ENCODE measurements around the gene LGALS12. TPM values are rescaled to one million over a fixed set of nuclear protein-coding genes. Genes with fewer than 3 reads are reported as not detected.

The LGALS12 gene, protein sequence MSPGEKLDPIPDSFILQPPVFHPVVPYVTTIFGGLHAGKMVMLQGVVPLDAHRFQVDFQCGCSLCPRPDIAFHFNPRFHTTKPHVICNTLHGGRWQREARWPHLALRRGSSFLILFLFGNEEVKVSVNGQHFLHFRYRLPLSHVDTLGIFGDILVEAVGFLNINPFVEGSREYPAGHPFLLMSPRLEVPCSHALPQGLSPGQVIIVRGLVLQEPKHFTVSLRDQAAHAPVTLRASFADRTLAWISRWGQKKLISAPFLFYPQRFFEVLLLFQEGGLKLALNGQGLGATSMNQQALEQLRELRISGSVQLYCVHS
- total RNA-seq = not detected

DNA sequence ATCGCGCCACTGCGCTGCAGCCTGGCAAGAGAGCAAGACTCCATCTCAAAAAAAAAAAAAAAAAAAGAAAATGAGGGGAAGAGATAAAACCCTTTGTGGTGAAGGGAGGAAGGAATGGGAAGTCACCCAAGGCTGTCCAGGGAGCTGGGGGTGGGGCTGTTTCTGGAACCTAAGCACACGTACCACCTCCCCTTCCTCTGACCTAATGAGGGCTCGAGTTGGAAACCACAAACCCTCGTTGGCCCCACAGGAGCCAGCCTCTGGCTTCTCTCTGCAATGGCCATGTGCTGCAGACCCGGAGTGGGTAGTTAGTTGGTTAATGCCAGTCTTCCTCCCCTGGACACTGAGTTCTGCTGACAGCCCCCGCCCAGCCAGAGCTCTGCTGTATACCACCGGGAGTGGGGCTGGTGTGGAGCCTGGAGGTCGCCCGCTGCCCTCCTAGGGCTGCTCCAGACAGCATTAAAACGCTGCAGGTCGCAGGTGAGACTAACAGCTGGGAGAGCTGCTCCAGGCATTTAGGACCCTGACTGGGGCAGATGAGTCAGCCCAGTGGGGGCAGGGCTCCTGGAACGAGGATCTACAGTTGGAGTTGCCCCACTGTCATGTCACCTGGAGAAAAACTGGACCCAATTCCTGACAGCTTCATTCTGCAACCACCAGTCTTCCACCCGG lies at the start of gene LGALS12:
Gene LGALS12 (plus strand): TSS at position 228 of the 672 bp plus-strand sequence. CDS start 375 bp downstream, at position 603.
- intact Hi-C loops (cut with micrococcal nuclease) = no loop called here
- H3K36me3 Mint-ChIP-seq = no peaks in the 10 kb centered on the region
- peaks cover 6% of the 10 kb centered on the region for H3K4me1 Mint-ChIP-seq (ENCODE audit: low read depth)
- ChIA-PET POLR2A (interaction anchor here (0.5 kb wide), 1 partner anchor 106 kb away, joined by 5 read pairs; no protein-coding TSS in a partner anchor), CTCF (interaction anchor here (1.4 kb wide), 1 partner anchor 27 kb away, joined by 5 read pairs; no protein-coding TSS in a partner anchor)
- no peak for DNase-seq
- H3K9me3 Mint-ChIP-seq = peaks cover 1% of the 10 kb centered on the region
- no peak within 1 kb of the TSS for H3K27ac Mint-ChIP-seq
- H3K27me3 Mint-ChIP-seq = no peaks in the 10 kb centered on the region
- no peak within 1 kb of the TSS for H3K4me3 Mint-ChIP-seq

DNA sequence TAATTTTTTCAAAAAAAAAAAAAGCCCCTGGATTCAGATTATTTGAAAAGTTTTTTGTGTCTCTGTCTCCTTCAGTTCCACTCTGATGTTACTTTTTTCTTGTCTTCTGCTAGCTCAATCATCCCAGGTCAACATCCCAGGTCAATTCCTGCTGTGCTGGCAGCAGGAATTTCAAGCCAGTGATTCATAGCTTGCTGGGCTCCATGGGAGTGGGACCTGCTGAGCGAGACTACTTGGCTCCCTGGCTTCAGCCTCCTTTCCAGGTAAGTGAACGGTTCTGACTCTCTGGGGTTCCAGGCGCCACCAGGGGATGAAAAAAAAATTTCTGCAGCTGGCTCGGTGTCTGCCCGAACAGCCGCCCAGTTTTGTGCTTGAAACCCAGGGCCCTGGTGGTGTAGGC lies 46.3 kb upstream of the LGALS12 start:
- CTCF ChIA-PET = interaction anchor here (0.6 to 2.2 kb wide), 2 partner anchors 20 to 44 kb away, joined by 4 to 6 read pairs; no protein-coding TSS in a partner anchor
- intact Hi-C loops (cut with micrococcal nuclease) = no loop called here
- Mint-ChIP-seq H3K36me3 (no peaks in the 10 kb centered on the region), H3K4me3 (no peak overlapping the region), H3K4me1 (ENCODE audit: low read depth) (no peaks in the 10 kb centered on the region), H3K9me3 (no peaks in the 10 kb centered on the region), H3K27ac (no peak overlapping the region), H3K27me3 (peaks cover 8% of the 10 kb centered on the region)
- POLR2A ChIA-PET = no interaction called here
- no peak for DNase-seq

DNA sequence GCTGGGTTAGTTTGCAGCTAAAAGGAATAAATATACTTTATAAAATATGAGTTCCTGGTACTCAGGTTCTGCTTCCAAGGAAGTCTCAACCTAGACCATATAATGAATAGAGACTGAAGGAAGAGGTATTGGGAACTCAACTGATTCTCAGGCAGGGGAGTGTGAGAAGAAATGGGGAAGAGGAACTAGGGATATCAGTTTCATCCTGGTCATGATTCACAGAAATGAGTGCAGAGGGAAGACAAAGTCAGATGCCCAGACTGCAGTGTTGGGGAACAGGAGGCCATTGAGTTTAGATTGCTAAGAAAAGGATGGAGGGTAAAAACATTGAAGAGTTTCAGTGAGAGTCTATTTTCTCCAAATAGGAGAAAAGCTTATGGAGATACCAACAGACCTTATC lies 43.7 kb upstream of the LGALS12 start:
- ChIA-PET CTCF (no interaction called here), POLR2A (no interaction called here)
- intact Hi-C loops (cut with micrococcal nuclease) = no loop called here
- H3K4me1 Mint-ChIP-seq (ENCODE audit: low read depth) = no peaks in the 10 kb centered on the region
- no peaks in the 10 kb centered on the region for H3K9me3 Mint-ChIP-seq
- no peak overlapping the region for H3K4me3 Mint-ChIP-seq
- no peak for DNase-seq
- no peaks in the 10 kb centered on the region for H3K36me3 Mint-ChIP-seq
- no peak overlapping the region for H3K27ac Mint-ChIP-seq
- H3K27me3 Mint-ChIP-seq = peaks cover 13% of the 10 kb centered on the region

DNA sequence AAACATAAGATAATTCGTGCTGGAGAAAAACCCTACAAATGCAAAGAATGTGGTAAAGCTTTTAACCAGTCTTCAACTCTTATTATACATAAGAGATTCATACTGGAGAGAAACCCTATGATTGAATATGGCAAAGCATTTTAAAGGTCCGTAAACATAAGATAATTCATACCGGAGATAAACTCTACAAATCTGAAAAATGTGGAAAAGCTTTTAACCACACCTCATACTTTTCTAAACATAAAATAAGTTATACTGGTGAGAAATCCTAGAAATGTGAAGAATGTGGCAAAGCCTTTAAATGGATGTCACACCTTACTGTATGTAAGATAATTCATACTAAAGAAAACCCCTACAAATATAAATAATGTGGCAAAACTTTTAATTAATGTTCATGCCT lies 35.6 kb upstream of the LGALS12 start:
- no peak for DNase-seq
- H3K27me3 Mint-ChIP-seq = peaks cover 6% of the 10 kb centered on the region
- POLR2A ChIA-PET = no interaction called here
- peaks cover 7% of the 10 kb centered on the region for H3K36me3 Mint-ChIP-seq
- CTCF ChIA-PET = no interaction called here
- intact Hi-C loops (cut with micrococcal nuclease) = no loop called here
- H3K4me3 Mint-ChIP-seq = no peak overlapping the region
- H3K27ac Mint-ChIP-seq = no peak overlapping the region
- H3K9me3 Mint-ChIP-seq = peaks cover 31% of the 10 kb centered on the region
- H3K4me1 Mint-ChIP-seq (ENCODE audit: low read depth) = no peaks in the 10 kb centered on the region

DNA sequence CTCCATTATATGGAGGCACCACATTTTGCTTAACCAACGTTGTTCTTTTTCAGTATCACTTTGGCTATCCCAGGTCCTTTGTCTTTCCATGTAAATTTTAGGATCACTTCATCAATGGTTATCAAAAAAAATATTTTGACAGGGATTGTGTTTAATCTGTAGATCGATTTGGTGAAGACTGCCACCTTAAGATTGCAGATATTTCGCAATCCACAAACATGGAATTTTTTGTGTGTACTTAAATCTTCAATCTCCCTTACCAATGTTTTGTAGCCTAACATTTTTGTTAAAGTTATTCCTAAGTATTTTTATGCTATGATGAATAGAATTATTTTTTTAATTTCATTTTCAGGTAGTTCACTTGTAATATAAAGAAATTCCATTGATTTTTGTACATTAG lies 33.5 kb upstream of the LGALS12 start:
- ChIA-PET CTCF (no interaction called here), POLR2A (no interaction called here)
- Mint-ChIP-seq H3K4me1 (ENCODE audit: low read depth) (no peaks in the 10 kb centered on the region), H3K27me3 (peaks cover 2% of the 10 kb centered on the region), H3K4me3 (no peak overlapping the region), H3K36me3 (peaks cover 8% of the 10 kb centered on the region), H3K9me3 (peaks cover 40% of the 10 kb centered on the region), H3K27ac (no peak overlapping the region)
- DNase-seq = no peak
- intact Hi-C loops (cut with micrococcal nuclease) = no loop called here

DNA sequence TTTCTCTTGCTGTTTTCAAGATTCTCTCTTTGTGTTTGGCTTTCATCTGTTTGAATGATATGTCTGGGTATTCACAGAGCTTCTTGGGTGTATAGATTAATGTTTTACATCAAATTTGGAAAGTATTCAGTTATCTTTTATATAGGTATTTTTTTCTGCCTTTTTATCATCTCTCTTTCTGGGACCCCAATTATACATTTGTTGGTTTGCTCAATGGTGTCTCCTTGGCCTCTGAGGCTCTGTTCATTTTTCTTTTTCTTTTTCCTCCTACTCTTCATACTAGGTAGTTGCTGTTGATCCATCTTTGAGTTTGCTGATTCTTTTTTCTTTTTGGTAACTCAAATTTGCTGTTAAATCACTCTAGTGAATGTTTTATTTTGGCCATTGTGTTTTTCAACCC lies 29.3 kb upstream of the LGALS12 start:
- Mint-ChIP-seq H3K27ac (no peak overlapping the region), H3K4me1 (ENCODE audit: low read depth) (no peaks in the 10 kb centered on the region), H3K4me3 (no peak overlapping the region), H3K27me3 (no peaks in the 10 kb centered on the region), H3K9me3 (peaks cover 14% of the 10 kb centered on the region), H3K36me3 (peaks cover 3% of the 10 kb centered on the region)
- intact Hi-C loops (cut with micrococcal nuclease) = loop anchor here (5.0 kb wide), 1 partner anchor 261 kb away; no protein-coding TSS in a partner anchor
- ChIA-PET CTCF (no interaction called here), POLR2A (no interaction called here)
- DNase-seq = no peak

DNA sequence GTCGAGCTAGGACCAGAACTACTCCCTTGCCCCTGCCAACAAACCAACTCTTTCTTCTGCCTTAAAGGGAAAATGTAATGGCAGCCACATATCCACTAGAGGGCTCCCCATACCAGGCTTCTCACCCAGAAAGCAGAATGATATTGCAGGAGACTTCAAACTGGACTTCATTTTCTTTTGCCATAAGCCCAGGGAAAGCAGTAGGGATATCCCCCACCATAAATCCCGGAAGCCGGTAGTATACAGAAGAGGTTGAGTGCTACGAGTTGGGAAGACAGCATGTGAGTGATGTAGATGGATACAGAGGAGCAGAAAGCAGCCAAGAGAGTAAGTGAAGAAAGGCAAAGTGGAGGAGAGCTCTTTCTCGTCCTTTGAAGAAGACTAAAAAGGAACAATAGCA lies 27.0 kb upstream of the LGALS12 start:
- ChIA-PET POLR2A (no interaction called here), CTCF (interaction anchor here (0.6 to 4.7 kb wide), 46 partner anchors 8 to 443 kb away, joined by 3 to 176 read pairs (median 5); partner anchors contain the start of genes LGALS12, PLAAT2, PLAAT4 and PLAAT5)
- intact Hi-C loops (cut with micrococcal nuclease) = loop anchor here (1.0 to 5.0 kb wide), 2 partner anchors 157 to 258 kb away; no protein-coding TSS in a partner anchor
- no peaks in the 10 kb centered on the region for H3K4me1 Mint-ChIP-seq (ENCODE audit: low read depth)
- H3K27ac Mint-ChIP-seq = no peak overlapping the region
- peaks cover 10% of the 10 kb centered on the region for H3K9me3 Mint-ChIP-seq
- H3K4me3 Mint-ChIP-seq = no peak overlapping the region
- H3K27me3 Mint-ChIP-seq = peaks cover 2% of the 10 kb centered on the region
- peaks cover 3% of the 10 kb centered on the region for H3K36me3 Mint-ChIP-seq
- peak; percentile 58 for DNase-seq

DNA sequence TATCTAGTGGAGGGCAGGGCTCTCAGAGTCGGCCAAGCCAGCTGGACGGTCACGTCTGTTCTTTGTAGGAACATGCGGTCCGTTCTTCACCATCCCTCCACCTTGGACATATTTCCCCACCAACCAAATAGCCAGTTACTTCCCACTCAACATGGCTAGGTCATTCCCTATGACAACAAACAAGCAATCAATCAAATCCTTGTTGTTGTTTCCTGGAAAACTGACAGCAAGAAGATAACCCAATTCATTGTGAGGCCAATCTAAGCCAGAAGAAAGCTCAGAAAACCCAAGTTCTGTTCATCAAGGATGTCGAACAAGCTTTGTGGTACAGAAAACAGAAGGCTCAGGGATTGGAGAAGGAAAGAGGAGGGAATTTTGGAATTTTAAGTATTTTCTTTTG lies 25.8 kb upstream of the LGALS12 start:
- Mint-ChIP-seq H3K4me1 (ENCODE audit: low read depth) (no peaks in the 10 kb centered on the region), H3K27ac (no peak overlapping the region), H3K27me3 (peaks cover 2% of the 10 kb centered on the region), H3K4me3 (no peak overlapping the region), H3K36me3 (peaks cover 3% of the 10 kb centered on the region), H3K9me3 (peaks cover 17% of the 10 kb centered on the region)
- intact Hi-C loops (cut with micrococcal nuclease) = no loop called here
- ChIA-PET CTCF (interaction anchor here (0.6 to 4.7 kb wide), 20 partner anchors 11 to 973 kb away, joined by 3 to 176 read pairs (median 8); partner anchors contain the start of genes PLAAT2 and PLAAT5), POLR2A (interaction anchor here (1.2 to 1.5 kb wide), 2 partner anchors 28 to 156 kb away, joined by 3 read pairs; no protein-coding TSS in a partner anchor)
- no peak for DNase-seq

DNA sequence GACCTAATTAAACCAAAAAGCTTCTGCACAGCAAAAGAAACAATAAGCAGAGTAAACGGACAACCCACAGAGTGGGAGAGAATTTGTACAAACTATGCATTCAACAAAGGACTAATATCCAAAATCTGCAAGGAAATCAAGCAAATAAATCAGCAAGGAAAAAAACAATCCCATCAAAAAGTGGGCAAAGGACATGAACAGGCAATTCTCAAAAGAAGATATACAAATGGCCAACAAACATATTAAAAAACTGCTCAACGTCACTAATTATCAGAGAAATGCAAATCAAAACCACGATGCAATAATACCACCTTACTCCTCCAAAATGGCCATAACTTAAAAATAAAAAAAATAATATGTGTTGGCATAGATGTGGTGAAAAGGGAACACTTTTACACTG lies 20.1 kb upstream of the LGALS12 start:
- no peak overlapping the region for H3K27ac Mint-ChIP-seq
- CTCF ChIA-PET = no interaction called here
- POLR2A ChIA-PET = no interaction called here

DNA sequence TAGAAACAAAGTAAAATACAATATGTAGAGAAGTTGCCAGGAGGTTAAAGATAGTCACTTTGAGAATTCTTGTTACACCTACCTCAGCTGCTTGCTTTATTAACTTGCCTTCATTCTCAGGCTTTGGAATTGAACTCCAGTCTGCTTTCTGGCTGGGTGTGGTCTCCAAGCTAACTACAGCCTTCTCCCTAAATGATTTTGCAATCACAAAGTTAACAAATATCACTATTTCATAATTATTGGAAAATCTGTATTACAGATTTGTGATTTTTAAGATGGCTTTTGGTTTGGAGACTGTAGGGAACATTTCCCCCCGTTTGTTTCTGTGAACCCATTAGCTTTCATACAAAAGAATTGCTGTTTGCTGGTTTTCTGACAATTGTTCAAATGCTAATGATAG lies 17.1 kb upstream of the LGALS12 start:
- H3K27ac Mint-ChIP-seq = no peak overlapping the region
- peaks cover 22% of the 10 kb centered on the region for H3K9me3 Mint-ChIP-seq
- ChIA-PET CTCF (interaction anchor here (0.6 to 5.2 kb wide), 2 partner anchors 9 to 564 kb away, joined by 3 to 33 read pairs; no protein-coding TSS in a partner anchor), POLR2A (no interaction called here)
- no peak overlapping the region for H3K4me3 Mint-ChIP-seq
- H3K4me1 Mint-ChIP-seq (ENCODE audit: low read depth) = peaks cover 17% of the 10 kb centered on the region
- intact Hi-C loops (cut with micrococcal nuclease) = no loop called here
- no peak for DNase-seq
- peaks cover 11% of the 10 kb centered on the region for H3K27me3 Mint-ChIP-seq
- H3K36me3 Mint-ChIP-seq = peaks cover 2% of the 10 kb centered on the region

More for the DNA sequence above, 20.1 kb upstream of the LGALS12 start:
- Mint-ChIP-seq H3K27me3 (peaks cover 5% of the 10 kb centered on the region), H3K4me3 (no peak overlapping the region), H3K4me1 (ENCODE audit: low read depth) (peaks cover 6% of the 10 kb centered on the region), H3K36me3 (peaks cover 2% of the 10 kb centered on the region), H3K9me3 (peaks cover 21% of the 10 kb centered on the region)
- no peak for DNase-seq
- intact Hi-C loops (cut with micrococcal nuclease) = no loop called here

DNA sequence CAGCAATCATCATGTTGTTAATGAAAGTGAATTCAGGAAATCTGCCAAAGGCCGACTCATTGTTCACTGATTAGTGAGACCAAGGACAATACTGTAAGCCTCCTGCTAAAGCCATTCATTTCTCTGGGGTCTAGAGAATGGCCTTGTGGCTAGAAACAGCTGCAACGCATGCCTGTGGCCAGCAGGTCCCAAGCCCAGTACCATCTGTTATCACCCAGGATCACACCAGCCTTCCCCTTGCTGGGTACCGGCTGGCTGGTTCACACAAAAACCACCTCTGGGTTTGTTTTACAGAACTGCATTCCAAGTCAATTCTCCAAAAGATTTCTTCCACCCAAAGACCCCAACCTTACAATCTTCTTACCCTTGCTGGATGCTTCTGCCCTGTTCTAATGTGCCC lies 16.0 kb upstream of the LGALS12 start:
- no peak for DNase-seq
- ChIA-PET CTCF (interaction anchor here (2.2 to 5.2 kb wide), 2 partner anchors 10 to 149 kb away, joined by 9 to 33 read pairs; no protein-coding TSS in a partner anchor), POLR2A (no interaction called here)
- Mint-ChIP-seq H3K36me3 (peaks cover 2% of the 10 kb centered on the region), H3K27ac (no peak overlapping the region), H3K4me3 (no peak overlapping the region), H3K4me1 (ENCODE audit: low read depth) (peaks cover 17% of the 10 kb centered on the region), H3K27me3 (peaks cover 14% of the 10 kb centered on the region), H3K9me3 (peaks cover 17% of the 10 kb centered on the region)
- intact Hi-C loops (cut with micrococcal nuclease) = loop anchor here (2.0 kb wide), 1 partner anchor 77 kb away; no protein-coding TSS in a partner anchor

Measured in activated CD4-positive, alpha-beta memory T cell treated with anti-CD3 and anti-CD28 coated beads for 36 hours (primary cell).